Tibial nerve (tissue), 4 donors: Measurements from ENCODE around the gene MEP1B.

Experiments used
- CTCF ChIP-seq, 5 experiments: fragments of 200-600 bp in 3 of 5; fragments of 450-650 bp in 2 of 5; sonication (generic) in 3 of 5; IDR thresholded peaks; one replicate each; pipeline ENCODE4 v1.5.1; 2016 to 2019; ENCODE audit warnings: antibody characterized with exemption in 5 of 5, mild to moderate bottlenecking in 3 of 5, moderate library complexity in 2 of 5
- EP300 ChIP-seq, 2 donors: sonication (generic); formaldehyde crosslinking; IDR thresholded peaks; one replicate each; pipeline ENCODE4 v1.6.1; 2017; ENCODE audit warnings: antibody characterized with exemption in 2 of 2, mild to moderate bottlenecking in 1 of 2
- POLR2A ChIP-seq, 2 donors: fragments of 450-650 bp; IDR thresholded peaks; one replicate each; pipeline ENCODE4 v1.6.1; 2017; ENCODE audit warnings: antibody characterized with exemption in 2 of 2, mild to moderate bottlenecking in 2 of 2, moderate library complexity in 2 of 2

GRCh38 chr18:32175265-32175664 lies 14.6 kb upstream of the MEP1B start:
- no peak for TF ChIP-seq POLR2A (IDR thresholded peaks at IDR 0.05)
- TF ChIP-seq CTCF (IDR thresholded peaks at IDR 0.05): no peak
- TF ChIP-seq EP300 (IDR thresholded peaks at IDR 0.05): no peak
